NCI-H2227 (cell line): ENCODE results near the gene PSMD2.
A peak's percentile ranks its signal among the peaks of the same experiment; 100 is the strongest.

Source experiments
- DNase-seq: peaks from one replicate; lab custom pipeline; 2025; ENCODE audit not compliant: unreplicated experiment; lab: John Stamatoyannopoulos, UW

Gene PSMD2

DNA sequence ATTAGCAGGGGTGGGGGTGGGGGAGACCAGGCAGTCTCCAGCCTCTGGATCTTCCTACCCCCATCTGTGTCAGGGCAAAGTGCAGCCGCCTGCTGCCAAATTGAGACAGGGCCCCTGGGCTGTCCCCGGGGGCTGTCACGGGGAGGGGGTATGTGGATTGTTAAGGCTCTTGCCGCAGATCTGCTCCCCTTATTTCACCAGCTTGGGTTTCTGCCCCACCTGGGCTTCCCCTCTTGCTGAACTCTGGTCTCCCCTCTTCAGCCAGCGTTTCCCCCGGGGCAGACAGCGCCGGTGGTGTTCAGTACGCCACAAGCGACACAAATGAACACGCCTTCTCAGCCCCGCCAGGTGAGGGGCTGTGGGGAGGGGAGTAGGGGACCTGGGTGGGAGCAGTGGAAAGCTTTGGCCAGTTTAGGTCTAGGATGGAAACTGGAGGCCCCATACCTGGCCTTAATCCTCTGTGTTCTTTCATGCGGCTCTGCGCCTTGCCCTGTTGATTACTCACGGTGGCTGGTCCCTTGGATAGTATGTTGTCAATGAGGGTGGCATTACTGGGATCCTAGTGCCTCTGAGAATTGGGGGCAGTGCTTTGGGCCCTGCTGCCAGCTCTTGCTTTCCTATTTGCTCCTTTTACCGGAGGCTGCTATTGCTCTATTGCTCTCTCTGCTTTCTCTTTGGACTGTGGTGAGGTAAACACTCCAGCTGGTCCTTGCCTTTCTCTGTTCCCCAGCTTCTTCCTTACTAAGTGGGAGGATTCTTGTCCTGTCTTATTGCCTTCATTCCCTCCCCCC lies 17.0 kb downstream of the PSMD2 start:
- no peak for DNase-seq

DNA sequence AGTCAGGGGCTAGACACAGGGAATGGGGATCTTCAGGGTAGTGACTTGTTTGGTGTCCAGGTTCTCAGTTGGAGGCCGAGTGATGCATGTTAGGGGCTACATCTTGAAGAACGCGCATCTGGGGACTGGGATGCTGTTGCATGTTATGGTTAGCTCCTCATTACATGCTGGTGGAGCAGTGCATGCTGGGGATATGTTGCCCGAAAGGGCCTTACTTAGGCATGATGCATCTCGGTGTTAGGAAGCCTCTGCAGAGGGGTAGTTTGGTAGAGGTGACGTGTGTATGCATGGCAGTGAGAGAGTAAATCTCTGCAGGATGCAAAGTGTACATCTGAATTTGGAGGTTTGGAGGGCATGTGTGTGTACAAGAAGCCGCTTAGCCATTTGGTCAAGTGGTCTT lies 17.8 kb downstream of the PSMD2 start:
- DNase-seq: no peak

DNA sequence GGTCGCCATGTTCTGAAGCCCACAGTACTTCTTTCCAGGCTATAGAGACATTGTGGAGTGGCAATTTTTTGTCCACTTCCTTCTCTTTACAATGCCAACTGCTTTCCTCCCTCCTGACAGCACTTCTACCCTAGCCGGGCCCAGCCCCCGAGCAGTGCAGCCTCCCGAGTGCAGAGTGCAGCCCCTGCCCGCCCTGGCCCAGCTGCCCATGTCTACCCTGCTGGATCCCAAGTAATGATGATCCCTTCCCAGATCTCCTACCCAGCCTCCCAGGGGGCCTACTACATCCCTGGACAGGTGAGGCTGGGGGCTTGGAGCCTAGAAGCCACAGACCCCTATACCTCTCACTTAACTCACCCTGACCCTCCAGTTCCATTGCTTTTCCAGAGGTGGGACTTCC lies 18.2 kb downstream of the PSMD2 start:
- DNase-seq: no peak

DNA sequence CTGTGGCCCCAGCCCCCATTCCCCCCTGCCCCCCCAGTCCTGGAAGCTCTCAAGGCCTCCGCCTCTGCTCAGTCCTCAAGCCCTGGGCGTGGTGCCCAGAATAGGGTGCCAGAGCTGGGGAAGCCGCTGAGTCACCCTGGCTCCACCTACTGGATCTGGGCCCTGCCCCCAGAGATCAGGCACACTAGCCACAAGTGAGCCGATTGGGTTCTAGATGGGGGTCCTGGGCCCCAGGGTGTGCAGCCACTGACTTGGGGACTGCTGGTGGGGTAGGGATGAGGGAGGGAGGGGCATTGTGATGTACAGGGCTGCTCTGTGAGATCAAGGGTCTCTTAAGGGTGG lies 21.0 kb downstream of the PSMD2 start:
- no peak for DNase-seq

DNA sequence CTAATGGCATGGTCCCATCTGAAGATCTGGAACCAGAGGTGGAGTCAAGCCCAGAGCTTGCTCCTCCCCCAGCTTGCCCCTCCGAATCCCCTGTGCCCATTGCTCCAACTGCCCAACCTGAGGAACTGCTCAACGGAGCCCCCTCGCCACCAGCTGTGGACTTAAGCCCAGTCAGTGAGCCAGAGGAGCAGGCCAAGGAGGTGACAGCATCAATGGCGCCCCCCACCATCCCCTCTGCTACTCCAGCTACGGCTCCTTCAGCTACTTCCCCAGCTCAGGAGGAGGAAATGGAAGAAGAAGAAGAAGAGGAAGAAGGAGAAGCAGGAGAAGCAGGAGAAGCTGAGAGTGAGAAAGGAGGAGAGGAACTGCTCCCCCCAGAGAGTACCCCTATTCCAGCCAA lies 22.6 kb downstream of the PSMD2 start:
- no peak for DNase-seq

GRCh38 chr3:184322731-184323487 lies 23.9 kb downstream of the PSMD2 start:
- DNase-seq: no peak

- no peak for DNase-seq
Observed at GRCh38 chr3:184323696-184324095, 24.7 kb downstream of the PSMD2 start.

- DNase-seq: no peak
Observed at GRCh38 chr3:184325269-184325668, 26.2 kb downstream of the PSMD2 start.

- DNase-seq: no peak
Observed at GRCh38 chr3:184325715-184326369, 26.8 kb downstream of the PSMD2 start.

GRCh38 chr3:184327171-184327570 lies 28.1 kb downstream of the PSMD2 start:
- no peak for DNase-seq

GRCh38 chr3:184328516-184328915 lies 29.5 kb downstream of the PSMD2 start:
- DNase-seq: no peak

DNA sequence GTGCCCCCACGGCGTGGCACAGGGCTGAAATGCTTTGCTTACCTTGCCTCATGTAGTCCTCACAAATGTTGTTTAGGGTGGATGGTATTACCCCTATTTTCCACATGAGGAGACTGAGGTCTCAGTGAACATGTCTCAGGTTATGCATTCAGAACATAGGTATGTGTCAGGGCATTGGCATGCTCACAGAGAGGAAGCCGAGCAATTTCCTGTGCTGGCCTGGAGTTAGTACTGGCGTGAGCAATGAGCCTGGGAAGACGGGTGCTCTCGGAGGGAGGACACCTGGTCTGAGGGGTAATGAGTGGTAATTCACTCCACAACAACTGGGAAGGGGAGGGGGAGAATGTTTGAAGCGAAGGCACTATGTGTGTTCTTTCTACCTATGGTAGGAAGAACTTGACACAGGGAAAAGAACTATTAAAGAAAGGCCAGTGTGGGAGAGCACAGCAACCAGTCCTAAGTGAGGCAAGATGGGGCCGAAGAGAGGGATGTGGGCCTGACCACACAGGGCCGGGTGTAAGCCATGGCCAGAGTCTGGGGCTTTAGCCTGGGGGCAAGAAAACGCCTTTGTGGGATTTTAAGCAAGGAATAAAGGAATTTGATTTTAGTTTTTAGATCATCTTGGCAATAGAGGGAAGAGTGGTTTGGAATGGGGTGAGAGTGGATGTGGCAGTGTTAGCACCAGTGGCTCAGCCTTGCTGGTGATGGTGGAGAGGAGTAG lies 33.5 kb downstream of the PSMD2 start:
- no peak for DNase-seq

DNA sequence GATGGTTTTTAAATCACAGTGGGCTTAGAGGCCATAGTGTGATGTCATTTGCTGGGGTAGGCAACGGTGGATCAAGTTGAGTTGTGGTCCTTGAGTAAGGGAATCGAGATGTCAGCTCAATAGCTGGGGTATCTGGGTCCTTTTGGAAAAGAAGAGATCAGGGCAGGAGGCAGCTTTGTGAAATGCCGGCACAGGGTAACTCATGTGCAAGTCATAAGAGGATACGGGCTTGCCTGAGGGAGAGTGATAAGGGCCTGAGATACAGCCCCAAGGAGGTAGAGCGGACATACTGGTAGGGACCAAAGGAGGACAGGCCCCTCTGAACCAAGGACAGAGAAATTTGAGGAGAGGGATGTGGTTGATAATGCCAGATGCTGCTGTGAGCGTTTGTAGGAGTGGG lies 34.1 kb downstream of the PSMD2 start:
- no peak for DNase-seq

DNA sequence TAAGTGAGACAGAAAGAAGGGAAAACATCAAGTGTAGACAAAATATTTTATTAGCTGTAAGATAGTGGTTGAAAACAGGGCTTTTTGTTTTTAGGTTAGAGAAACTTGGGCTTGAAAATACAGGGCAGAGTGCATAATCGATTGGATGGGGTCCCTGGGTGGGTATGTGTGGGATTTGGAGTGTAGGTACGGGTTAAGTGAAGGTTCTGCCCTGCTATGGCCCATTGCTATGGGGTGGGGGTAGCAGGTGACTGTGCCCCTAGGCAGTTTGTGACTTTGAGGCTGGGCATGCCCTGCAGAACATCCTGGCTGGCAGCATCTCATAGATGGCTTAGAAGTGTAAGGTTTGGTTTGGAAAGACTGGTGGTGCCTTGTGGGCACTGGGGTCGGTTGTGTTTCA lies 34.7 kb downstream of the PSMD2 start:
- DNase-seq: no peak

DNA sequence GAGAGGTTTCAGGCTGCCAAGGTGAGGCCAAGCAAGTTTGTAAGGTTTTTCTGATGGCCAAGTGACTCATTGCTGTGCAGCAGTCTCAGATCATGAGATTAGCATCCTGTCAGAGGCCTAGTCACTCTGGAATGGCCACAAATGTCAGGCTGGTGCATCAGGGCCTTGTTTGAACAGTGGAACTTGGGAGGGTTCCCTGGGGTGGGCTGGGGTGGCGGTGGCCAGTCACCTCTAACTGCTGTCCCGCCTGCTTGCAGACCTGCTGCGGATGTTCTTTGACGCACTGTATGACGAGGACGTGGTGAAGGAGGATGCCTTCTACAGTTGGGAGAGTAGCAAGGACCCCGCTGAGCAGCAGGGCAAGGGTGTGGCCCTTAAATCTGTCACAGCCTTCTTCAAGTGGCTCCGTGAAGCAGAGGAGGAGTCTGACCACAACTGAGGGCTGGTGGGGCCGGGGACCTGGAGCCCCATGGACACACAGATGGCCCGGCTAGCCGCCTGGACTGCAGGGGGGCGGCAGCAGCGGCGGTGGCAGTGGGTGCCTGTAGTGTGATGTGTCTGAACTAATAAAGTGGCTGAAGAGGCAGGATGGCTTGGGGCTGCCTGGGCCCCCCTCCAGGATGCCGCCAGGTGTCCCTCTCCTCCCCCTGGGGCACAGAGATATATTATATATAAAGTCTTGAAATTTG lies 35.6 kb downstream of the PSMD2 start:
- no peak for DNase-seq

DNA sequence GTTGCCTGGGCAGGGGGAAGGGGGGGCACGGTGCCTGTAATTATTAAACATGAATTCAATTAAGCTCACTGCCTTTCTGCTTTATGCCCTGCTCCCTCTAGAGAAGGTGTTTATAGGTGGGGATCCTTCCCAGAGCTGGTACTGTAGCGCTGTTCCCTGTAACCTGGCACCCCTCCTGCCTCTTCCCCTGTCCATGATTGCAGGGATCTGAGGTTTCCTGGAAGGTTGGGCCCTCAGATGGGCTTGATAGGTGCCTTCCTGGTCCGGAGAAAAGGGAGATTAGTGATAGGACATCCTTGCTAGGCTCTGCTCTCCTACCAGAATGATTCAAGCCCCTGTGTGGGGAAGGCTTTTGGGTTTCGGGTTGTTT lies 36.2 kb downstream of the PSMD2 start:
- DNase-seq: peak; percentile 61

DNA sequence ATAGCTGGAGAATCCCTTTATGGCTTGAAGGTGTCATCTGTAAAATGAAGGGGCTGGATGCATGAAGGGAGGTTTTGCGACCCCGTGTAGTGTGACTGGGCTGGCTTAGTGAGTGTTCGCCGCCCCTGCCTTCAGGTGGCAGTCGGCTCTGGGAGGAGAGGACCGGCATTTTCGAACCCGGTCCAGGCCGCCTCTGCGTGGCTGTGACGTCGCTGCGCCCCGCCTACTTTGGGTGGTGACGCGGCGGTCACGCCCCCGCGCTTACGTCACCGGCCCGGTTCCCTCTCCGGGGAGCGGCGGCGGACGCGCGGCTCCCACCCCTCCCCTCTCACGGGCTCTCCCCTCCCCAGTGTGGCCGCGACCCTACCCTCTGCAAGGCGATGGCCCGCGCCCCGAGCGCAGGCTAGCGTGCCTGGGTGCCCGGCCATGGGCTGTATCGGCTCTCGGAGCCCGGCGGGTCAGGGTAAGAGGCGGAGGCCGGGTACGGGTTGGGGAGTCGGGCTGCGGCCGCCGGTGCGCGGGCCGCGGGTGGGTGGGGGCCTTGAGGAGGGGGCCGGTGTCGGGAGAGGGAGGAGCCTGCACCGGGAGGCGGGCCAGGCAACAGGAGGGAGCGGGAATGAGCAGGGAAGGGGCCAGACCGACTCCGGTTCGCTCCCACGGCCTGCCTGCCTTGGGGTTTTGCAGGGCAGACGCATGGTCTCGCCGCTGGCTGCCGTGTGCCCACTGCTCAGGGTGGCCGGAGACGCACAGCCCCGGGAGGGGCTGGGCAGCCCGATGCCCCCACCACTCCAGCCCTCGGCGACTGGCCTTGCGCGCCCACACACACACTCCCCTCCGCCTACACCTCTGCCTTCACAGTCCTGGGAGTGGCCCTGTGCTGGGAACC lies 36.9 kb downstream of the PSMD2 start:
- DNase-seq: peak; percentile 94

DNA sequence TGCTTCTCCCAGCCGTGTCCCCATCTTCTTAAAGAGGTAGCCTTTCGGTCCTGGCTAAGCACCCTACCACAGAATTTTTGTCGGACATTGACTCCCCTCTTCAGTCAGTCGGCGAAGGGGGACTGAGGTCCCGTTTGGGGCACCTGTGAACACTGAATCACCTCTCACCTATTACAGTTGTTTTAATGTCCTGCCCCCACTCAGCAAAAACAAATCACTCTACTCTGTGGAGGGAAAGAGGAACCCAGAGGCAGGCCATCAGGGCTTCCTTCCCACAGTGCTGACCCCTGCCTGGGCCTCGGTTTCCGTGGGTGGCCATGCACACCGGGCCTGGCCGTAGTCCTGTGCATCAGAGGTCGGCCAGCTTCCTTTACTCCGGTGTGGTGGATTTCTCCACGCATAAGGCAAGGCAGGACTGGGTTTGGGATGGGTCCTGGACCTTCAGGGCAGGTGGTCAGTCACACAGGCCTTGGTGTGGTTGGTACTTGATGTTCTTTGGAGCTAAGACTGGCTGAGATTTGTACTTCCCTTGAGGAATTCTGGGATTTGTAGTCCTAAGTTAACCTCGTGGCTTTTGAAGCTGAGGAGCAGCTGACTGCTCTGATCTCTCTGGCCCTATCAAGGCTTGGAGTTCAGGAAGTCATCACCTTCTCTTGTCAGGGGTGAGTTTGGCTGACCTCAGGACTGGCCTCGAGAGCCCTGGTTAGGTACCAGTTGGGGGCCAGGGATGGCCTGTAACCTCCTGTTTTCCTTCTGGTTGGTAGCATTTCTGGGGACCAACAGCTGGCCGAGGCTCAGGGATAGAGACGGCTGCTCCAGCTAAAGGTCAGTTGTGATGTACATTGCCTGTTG lies 37.7 kb downstream of the PSMD2 start:
- DNase-seq: peak; percentile 62

DNA sequence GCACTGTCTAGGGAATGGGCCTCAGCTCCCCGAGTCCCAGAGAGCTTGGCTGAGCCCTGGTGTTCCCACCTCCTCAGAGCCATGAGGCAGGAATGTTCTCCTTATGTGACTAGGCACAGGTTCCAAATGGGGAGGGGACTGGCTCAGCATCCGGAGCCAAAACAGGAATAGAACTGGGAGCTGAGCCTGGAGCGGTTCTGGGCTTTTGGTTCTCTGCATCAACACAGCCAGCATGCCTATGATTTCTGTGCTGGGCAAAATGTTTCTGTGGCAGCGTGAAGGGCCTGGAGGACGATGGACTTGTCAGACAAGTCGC lies 38.3 kb downstream of the PSMD2 start, which contains the start of gene FAM131A:
TSS of gene FAM131A (plus strand) at position 202 of the 316 bp plus-strand sequence. CDS start at position 233, 31 bp downstream.
- DNase-seq: no peak
